Uterus (tissue), 4 donors: ENCODE results near the gene MRPL28. TPM values are rescaled to one million over a fixed set of nuclear protein-coding genes. Genes with fewer than 3 reads are reported as not detected.

Experiments used
- DNase-seq, 2 donors: peaks; one replicate each; pipeline ENCODE4 v3.0.0-alpha.2; 2019 to 2020
- H3K27ac ChIP-seq, 2 donors: fragments of 200-600 bp; sonication (generic); 1 replicate in 1 of 2; 2 replicates in 1 of 2; pipeline ENCODE4 v1.5.1; 2016 to 2018
- H3K27me3 ChIP-seq, 2 donors: fragments of 200-600 bp; sonication (generic); one replicate each; pipeline ENCODE4 v1.5.1; 2018 to 2019; ENCODE audit warnings: control low read depth in 1 of 2
- H3K36me3 ChIP-seq, 2 donors: fragments of 200-600 bp; sonication (generic); one replicate each; pipeline ENCODE4 v1.5.1; 2019; ENCODE audit warnings: control low read depth in 1 of 2
- H3K4me1 ChIP-seq, 2 donors: fragments of 200-600 bp; sonication (generic); one replicate each; pipeline ENCODE4 v1.5.1; 2018 to 2019; ENCODE audit warnings: control low read depth in 1 of 2
- H3K4me3 ChIP-seq, 2 donors: fragments of 200-600 bp; sonication (generic); 1 replicate in 1 of 2; 2 replicates in 1 of 2; pipeline ENCODE4 v1.5.1; 2018 to 2019; ENCODE audit warnings: mild to moderate bottlenecking in 1 of 2
- H3K9me3 ChIP-seq, 2 donors: fragments of 200-600 bp; sonication (generic); one replicate each; pipeline ENCODE4 v1.5.1; 2019; ENCODE audit warnings: control low read depth in 1 of 2
- POLR2A ChIP-seq, 2 donors: fragments of 450-650 bp; IDR thresholded peaks; one replicate each; pipeline ENCODE4 v1.6.1; 2016; ENCODE audit warnings: antibody characterized with exemption in 2 of 2, mild to moderate bottlenecking in 1 of 2, moderate library complexity in 1 of 2
- intact Hi-C: fragments of 100-400 bp; cut with DNase I; formaldehyde crosslinking; loops from one replicate; pipeline ENCODE4 v1.15.1; 2023; ENCODE audit warnings: low total_unique reads
- total RNA-seq, 4 donors: library from RNA; depleted of rRNA in 3 of 4; stranded (reverse); fragments of >200 nt in 3 of 4; gene quantifications; one replicate each; pipeline versions ENCODE4 v1.1.0 to v1.2.4, GENCODE V29; 2014 to 2023
- TF ChIP-seq, protein P1 (sequence below), 4 experiments: fragments of 200-600 bp in 2 of 4; fragments of 450-650 bp in 2 of 4; sonication (generic) in 2 of 4; IDR thresholded peaks; one replicate each; pipeline ENCODE4 v1.5.1; 2016 to 2019; ENCODE audit warnings: antibody characterized with exemption in 4 of 4, mild to moderate bottlenecking in 2 of 4, moderate library complexity in 1 of 4
- donor health status: DM: yes; HTN: yes; CAD: no.

Gene MRPL28
- total RNA-seq, 4 donors from 2014 or later, result 32.4 to 97.3 (median 50.1) TPM

DNA sequence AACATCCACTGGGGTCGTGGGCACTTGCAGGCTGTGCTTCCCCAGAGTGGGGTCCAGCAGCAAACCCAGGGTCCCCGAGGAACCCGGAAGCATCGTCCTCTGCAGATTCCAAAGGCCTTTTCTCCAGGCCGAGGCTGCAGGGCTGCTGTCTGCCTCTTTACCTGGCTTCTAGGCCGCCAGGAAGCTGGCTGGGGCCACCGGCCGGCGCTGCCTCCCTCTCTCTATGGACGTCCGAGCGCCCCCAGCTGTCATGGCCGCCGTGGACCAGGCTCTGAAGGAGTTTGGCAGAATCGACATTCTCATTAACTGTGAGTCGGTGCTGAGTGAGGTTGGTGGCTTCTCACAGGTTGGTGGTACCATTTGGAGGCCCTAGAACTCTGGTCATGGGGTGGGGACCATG lies 36.9 kb upstream of the MRPL28 start:
- no peak for DNase-seq

GRCh38 chr16:405548-406506 lies 35.5 kb upstream of the MRPL28 start:
- Histone ChIP-seq H3K27me3 (no peaks in the 10 kb centered on the region), H3K9me3 (no peaks in the 10 kb centered on the region), H3K36me3 (no peaks in the 10 kb centered on the region), H3K4me3 (no peak overlapping the region), H3K4me1 (peaks cover 0 to under 1% of the 10 kb centered on the region in 2 donors), H3K27ac (no peak overlapping the region)
- DNase-seq, result no peak
- TF ChIP-seq POLR2A (IDR thresholded peaks at IDR 0.05), result no peak
- intact Hi-C loops, result no loop called here

More for the DNA sequence above, 36.9 kb upstream of the MRPL28 start:
- Histone ChIP-seq H3K9me3 (no peaks in the 10 kb centered on the region), H3K27me3 (no peaks in the 10 kb centered on the region), H3K4me3 (no peak overlapping the region), H3K4me1 (no peaks in the 10 kb centered on the region), H3K27ac (no peak overlapping the region), H3K36me3 (no peaks in the 10 kb centered on the region)
- TF ChIP-seq, protein P1, sequence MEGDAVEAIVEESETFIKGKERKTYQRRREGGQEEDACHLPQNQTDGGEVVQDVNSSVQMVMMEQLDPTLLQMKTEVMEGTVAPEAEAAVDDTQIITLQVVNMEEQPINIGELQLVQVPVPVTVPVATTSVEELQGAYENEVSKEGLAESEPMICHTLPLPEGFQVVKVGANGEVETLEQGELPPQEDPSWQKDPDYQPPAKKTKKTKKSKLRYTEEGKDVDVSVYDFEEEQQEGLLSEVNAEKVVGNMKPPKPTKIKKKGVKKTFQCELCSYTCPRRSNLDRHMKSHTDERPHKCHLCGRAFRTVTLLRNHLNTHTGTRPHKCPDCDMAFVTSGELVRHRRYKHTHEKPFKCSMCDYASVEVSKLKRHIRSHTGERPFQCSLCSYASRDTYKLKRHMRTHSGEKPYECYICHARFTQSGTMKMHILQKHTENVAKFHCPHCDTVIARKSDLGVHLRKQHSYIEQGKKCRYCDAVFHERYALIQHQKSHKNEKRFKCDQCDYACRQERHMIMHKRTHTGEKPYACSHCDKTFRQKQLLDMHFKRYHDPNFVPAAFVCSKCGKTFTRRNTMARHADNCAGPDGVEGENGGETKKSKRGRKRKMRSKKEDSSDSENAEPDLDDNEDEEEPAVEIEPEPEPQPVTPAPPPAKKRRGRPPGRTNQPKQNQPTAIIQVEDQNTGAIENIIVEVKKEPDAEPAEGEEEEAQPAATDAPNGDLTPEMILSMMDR (IDR thresholded peaks at IDR 0.05), result no peak
- TF ChIP-seq POLR2A (IDR thresholded peaks at IDR 0.05), result no peak
- intact Hi-C loops, result no loop called here

- no peaks in the 10 kb centered on the region for H3K36me3 ChIP-seq
- H3K4me1 ChIP-seq, result peaks cover 0 to 2% of the 10 kb centered on the region in 2 donors
- no peak for DNase-seq
- H3K9me3 ChIP-seq, result no peaks in the 10 kb centered on the region
- no peak for TF ChIP-seq POLR2A (IDR thresholded peaks at IDR 0.05)
- TF ChIP-seq, protein P1 (IDR thresholded peaks at IDR 0.05), result no peak
- H3K4me3 ChIP-seq, result no peak overlapping the region
- intact Hi-C loops, result no loop called here
- H3K27ac ChIP-seq, result no peak overlapping the region
- H3K27me3 ChIP-seq, result no peaks in the 10 kb centered on the region
These were observed 34.7 kb upstream of the MRPL28 start for GRCh38 chr16:404971-405486.

DNA sequence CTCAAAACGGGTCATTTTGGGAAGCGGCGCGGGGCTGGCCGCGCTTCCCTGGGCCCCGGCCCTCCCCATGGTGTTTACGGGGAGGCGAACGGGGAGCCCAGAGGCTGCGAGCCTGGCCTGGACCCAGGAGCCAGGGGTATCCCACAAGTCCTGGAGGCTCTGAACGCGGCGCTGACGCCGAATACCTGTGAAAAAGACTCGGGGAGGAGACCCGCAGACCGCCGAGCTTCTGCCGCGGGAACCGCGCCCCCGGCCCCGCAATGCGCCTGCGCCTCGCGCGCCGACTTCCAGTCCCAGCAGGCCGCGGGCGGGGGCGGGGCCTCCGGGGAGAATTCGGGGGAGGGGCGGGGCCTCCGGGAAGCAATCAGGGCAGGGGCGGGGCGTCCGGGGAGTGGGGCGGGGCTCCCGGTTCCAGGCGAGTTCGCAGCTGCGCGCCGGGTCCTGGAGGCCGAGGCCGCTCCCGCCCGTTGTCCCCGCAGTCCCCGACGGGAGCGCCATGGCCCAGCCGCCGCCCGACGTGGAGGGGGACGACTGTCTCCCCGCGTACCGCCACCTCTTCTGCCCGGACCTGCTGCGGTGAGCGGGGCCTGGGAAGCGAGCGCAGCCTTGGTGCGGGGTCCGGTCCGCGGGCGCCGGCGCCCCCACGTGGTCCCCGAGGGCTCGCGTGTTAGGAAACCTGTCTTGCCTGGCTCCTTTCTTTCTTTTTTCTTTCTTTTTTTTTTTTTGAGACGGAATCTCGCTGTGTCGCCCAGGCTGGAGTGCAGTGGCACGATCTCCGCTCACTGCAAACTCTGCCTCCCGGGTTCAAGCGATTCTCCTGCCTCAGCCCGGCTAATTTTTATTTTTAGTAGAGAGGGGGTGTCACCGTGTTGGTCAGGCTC lies 31.4 kb upstream of the MRPL28 start, which contains the start of gene DECR2:
Gene DECR2, plus strand, starts transcription at position 418 of the 881 bp plus-strand sequence. Its CDS starts 79 bp downstream, at position 497.
- peaks cover 2% of the 10 kb centered on the region in 2 donors for H3K4me1 ChIP-seq
- intact Hi-C loops, result no loop called here
- DNase-seq, result peak; percentile 96
- H3K27me3 ChIP-seq, result no peaks in the 10 kb centered on the region
- H3K27ac ChIP-seq, result peak within 1 kb of the TSS; percentile 92
- no peaks in the 10 kb centered on the region for H3K36me3 ChIP-seq
- peak within 1 kb of the TSS; percentile 70 to 84 for H3K4me3 ChIP-seq
- H3K9me3 ChIP-seq, result no peaks in the 10 kb centered on the region
- TF ChIP-seq, protein P1 (IDR thresholded peaks at IDR 0.05), result peak; percentile 51 to 77 (median 69)
- TF ChIP-seq POLR2A (IDR thresholded peaks at IDR 0.05), result peak; percentile 83 to 87

DNA sequence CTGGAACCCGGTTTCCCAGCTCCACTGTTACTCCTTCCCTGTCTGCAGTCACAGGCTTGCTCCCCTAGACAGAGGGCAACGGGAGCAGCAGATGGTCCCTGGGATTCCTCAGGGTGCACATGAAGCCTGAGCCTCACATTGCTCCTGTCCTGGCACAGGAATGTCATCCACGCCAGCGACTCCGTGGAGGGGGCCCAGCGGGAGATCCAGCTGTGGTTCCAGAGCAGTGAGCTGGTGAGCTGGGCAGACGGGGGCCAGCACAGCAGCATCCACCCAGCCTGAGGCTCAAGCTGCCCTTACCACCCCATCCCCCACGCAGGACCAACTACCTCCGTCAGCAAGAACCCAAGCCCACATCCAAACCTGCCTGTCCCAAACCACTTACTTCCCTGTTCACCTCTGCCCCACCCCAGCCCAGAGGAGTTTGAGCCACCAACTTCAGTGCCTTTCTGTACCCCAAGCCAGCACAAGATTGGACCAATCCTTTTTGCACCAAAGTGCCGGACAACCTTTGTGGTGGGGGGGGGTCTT lies 29.8 kb upstream of the MRPL28 start:
- DNase-seq, result peak in 1 of 2 donors; percentile 20
- TF ChIP-seq, protein P1 (IDR thresholded peaks at IDR 0.05), result no peak
- TF ChIP-seq POLR2A (IDR thresholded peaks at IDR 0.05), result no peak
- Histone ChIP-seq H3K27me3 (no peaks in the 10 kb centered on the region), H3K27ac (peak overlapping the region in 1 of 2 donors; percentile 92), H3K4me3 (no peak overlapping the region), H3K36me3 (no peaks in the 10 kb centered on the region), H3K9me3 (no peaks in the 10 kb centered on the region), H3K4me1 (peaks cover 2% of the 10 kb centered on the region in 2 donors)
- intact Hi-C loops, result no loop called here
